NCI-H1105 (cell line): ENCODE data around the gene RGS5.

Experiments
- DNase-seq: peaks from one replicate; lab custom pipeline; 2025; lab: John Stamatoyannopoulos, UW

Gene RGS5

GRCh38 chr1:163145435-163145834, 57.3 kb downstream of the RGS5 start:
- no peak for DNase-seq

GRCh38 chr1:163144418-163144817, 58.3 kb downstream of the RGS5 start:
- no peak for DNase-seq

- no peak for DNase-seq
Measured at GRCh38 chr1:163142152-163142551, 60.6 kb downstream of the RGS5 start.

- no peak for DNase-seq
Measured at GRCh38 chr1:163141556-163141955, 61.2 kb downstream of the RGS5 start.

GRCh38 chr1:163137556-163138265, 65.0 kb downstream of the RGS5 start:
- DNase-seq, result no peak

- DNase-seq, result no peak
Measured at GRCh38 chr1:163131981-163132380, 70.7 kb downstream of the RGS5 start.

GRCh38 chr1:163130225-163130856, 72.4 kb downstream of the RGS5 start:
- DNase-seq, result no peak

- no peak for DNase-seq
Measured at GRCh38 chr1:163128282-163128681, 74.4 kb downstream of the RGS5 start.

GRCh38 chr1:163124812-163125211, 77.9 kb downstream of the RGS5 start:
- no peak for DNase-seq

GRCh38 chr1:163120372-163120771, 82.3 kb downstream of the RGS5 start:
- DNase-seq, result no peak

- DNase-seq, result no peak
Measured at GRCh38 chr1:163119707-163120106, 83.0 kb downstream of the RGS5 start.

GRCh38 chr1:163115887-163116286, 86.8 kb downstream of the RGS5 start:
- DNase-seq, result no peak

GRCh38 chr1:163107655-163108054, 95.1 kb downstream of the RGS5 start:
- no peak for DNase-seq

- DNase-seq, result no peak
Measured at GRCh38 chr1:163106364-163106987, 96.2 kb downstream of the RGS5 start.

GRCh38 chr1:163104385-163105099, 98.2 kb downstream of the RGS5 start:
- no peak for DNase-seq

- no peak for DNase-seq
Measured at GRCh38 chr1:163102590-163102989, 100.1 kb downstream of the RGS5 start.

- DNase-seq, result no peak
Measured at GRCh38 chr1:163095213-163095612, 107.5 kb downstream of the RGS5 start.

- DNase-seq, result no peak
Measured at GRCh38 chr1:163094589-163094988, 108.1 kb downstream of the RGS5 start.

GRCh38 chr1:163094182-163094581, 108.5 kb downstream of the RGS5 start:
- no peak for DNase-seq

GRCh38 chr1:163093579-163093978, 109.1 kb downstream of the RGS5 start:
- DNase-seq, result no peak

- DNase-seq, result no peak
Measured at GRCh38 chr1:163093169-163093568, 109.5 kb downstream of the RGS5 start.
